GM19372 (cell line): Measurements from ENCODE around the gene COL17A1.

Experiments used
- ATAC-seq: cut with Tn5 transposase; IDR thresholded peaks from one replicate; pipeline ENCODE4 v1.9.1; 2021; ENCODE audit warnings: mild to moderate bottlenecking, low read depth, moderate library complexity; ENCODE audit not compliant: unreplicated experiment

Gene COL17A1

GRCh38 chr10:104098358-104098925, 12.8 kb upstream of the COL17A1 start:
- no peak for ATAC-seq

GRCh38 chr10:104096692-104097091, 11.0 kb upstream of the COL17A1 start:
- ATAC-seq, result no peak

- ATAC-seq, result no peak
These were observed 7.1 kb upstream of the COL17A1 start for GRCh38 chr10:104092749-104093148.

GRCh38 chr10:104090611-104091010, 4.9 kb upstream of the COL17A1 start:
- ATAC-seq, result no peak

- ATAC-seq, result no peak
These were observed 3.9 kb upstream of the COL17A1 start for GRCh38 chr10:104089621-104090020.

GRCh38 chr10:104088239-104088638, 2.6 kb upstream of the COL17A1 start:
- no peak for ATAC-seq

GRCh38 chr10:104084482-104085142, 1.1 kb downstream of the COL17A1 start:
- ATAC-seq, result no peak

- ATAC-seq, result no peak
These were observed 3.7 kb downstream of the COL17A1 start for GRCh38 chr10:104081998-104082397.

- ATAC-seq, result no peak
These were observed 4.9 kb downstream of the COL17A1 start for GRCh38 chr10:104080762-104081161.

- ATAC-seq, result no peak
These were observed 8.0 kb downstream of the COL17A1 start for GRCh38 chr10:104077663-104078151.

GRCh38 chr10:104077247-104077646, 8.4 kb downstream of the COL17A1 start:
- ATAC-seq, result no peak

GRCh38 chr10:104076743-104077160, 8.9 kb downstream of the COL17A1 start:
- no peak for ATAC-seq

- no peak for ATAC-seq
These were observed 11.2 kb downstream of the COL17A1 start for GRCh38 chr10:104074505-104074904.

GRCh38 chr10:104072786-104073185, 12.9 kb downstream of the COL17A1 start:
- ATAC-seq, result no peak

- no peak for ATAC-seq
These were observed 16.1 kb downstream of the COL17A1 start for GRCh38 chr10:104069613-104070012.

GRCh38 chr10:104067525-104067924, 18.2 kb downstream of the COL17A1 start:
- ATAC-seq, result no peak

- no peak for ATAC-seq
These were observed 18.7 kb downstream of the COL17A1 start for GRCh38 chr10:104066945-104067344.

- no peak for ATAC-seq
These were observed 19.9 kb downstream of the COL17A1 start for GRCh38 chr10:104065748-104066147.

GRCh38 chr10:104061196-104061595, 24.5 kb downstream of the COL17A1 start:
- no peak for ATAC-seq

GRCh38 chr10:104059364-104059763, 26.3 kb downstream of the COL17A1 start:
- no peak for ATAC-seq

GRCh38 chr10:104057717-104058116, 28.0 kb downstream of the COL17A1 start:
- ATAC-seq, result no peak

- ATAC-seq, result no peak
These were observed 28.9 kb downstream of the COL17A1 start for GRCh38 chr10:104056619-104057273.
